ENCODE measurements around the gene CD74.
"Not testable (repeated sequence)": the region's sequence is repeated elsewhere in the genome, so short reads cannot be mapped to it uniquely, and the experiment has no call there.

The CD74 gene

GRCh38 chr5:150431048-150431447, 18.3 kb upstream of the CD74 start:
- no peak overlapping the region for H3K27ac ChIP-seq
- no peaks in the 10 kb centered on the region for H3K36me3 ChIP-seq (replicated peaks)
- TF ChIP-seq CTCF (IDR thresholded peaks at IDR 0.05; ENCODE audit: low read depth, low read length, missing control alignments), result no peak
- no peak for DNase-seq
- H3K27me3 ChIP-seq (replicated peaks), result no peaks in the 10 kb centered on the region
- in situ Hi-C loops (cut with HindIII; ENCODE audit: low pct_ligation_motif_present, low sequenced_read_pairs), result no loop called here
- no peak overlapping the region for H3K4me3 ChIP-seq (ENCODE audit: low read depth, low read length)

- no peak for DNase-seq
- H3K27ac ChIP-seq, result no peak overlapping the region
These were observed 16.7 kb upstream of the CD74 start for GRCh38 chr5:150429410-150429873.

GRCh38 chr5:150428978-150429377, 16.3 kb upstream of the CD74 start:
- in situ Hi-C loops (cut with HindIII; ENCODE audit: low pct_ligation_motif_present, low sequenced_read_pairs), result no loop called here
- no peaks in the 10 kb centered on the region for H3K27me3 ChIP-seq (replicated peaks)
- no peak overlapping the region for H3K4me3 ChIP-seq (ENCODE audit: low read depth, low read length)
- TF ChIP-seq CTCF (IDR thresholded peaks at IDR 0.05; ENCODE audit: low read depth, low read length, missing control alignments), result no peak
- H3K36me3 ChIP-seq (replicated peaks), result no peaks in the 10 kb centered on the region
- H3K27ac ChIP-seq, result no peak overlapping the region
- no peak for DNase-seq

More at GRCh38 chr5:150429410-150429873, 16.7 kb upstream of the CD74 start:
- H3K27me3 ChIP-seq (replicated peaks), result no peaks in the 10 kb centered on the region
- no peaks in the 10 kb centered on the region for H3K36me3 ChIP-seq (replicated peaks)
- in situ Hi-C loops (cut with HindIII; ENCODE audit: low pct_ligation_motif_present, low sequenced_read_pairs), result no loop called here
- no peak overlapping the region for H3K4me3 ChIP-seq (ENCODE audit: low read depth, low read length)
- TF ChIP-seq CTCF (IDR thresholded peaks at IDR 0.05; ENCODE audit: low read depth, low read length, missing control alignments), result no peak

GRCh38 chr5:150428106-150428876, 15.6 kb upstream of the CD74 start:
- no peak for TF ChIP-seq CTCF (IDR thresholded peaks at IDR 0.05; ENCODE audit: low read depth, low read length, missing control alignments)
- DNase-seq, result peak; percentile 19
- no peak overlapping the region for H3K4me3 ChIP-seq (ENCODE audit: low read depth, low read length)
- H3K36me3 ChIP-seq (replicated peaks), result no peaks in the 10 kb centered on the region
- in situ Hi-C loops (cut with HindIII; ENCODE audit: low pct_ligation_motif_present, low sequenced_read_pairs), result no loop called here
- H3K27ac ChIP-seq, result no peak overlapping the region
- H3K27me3 ChIP-seq (replicated peaks), result no peaks in the 10 kb centered on the region

GRCh38 chr5:150426165-150426564, 13.5 kb upstream of the CD74 start:
- H3K4me3 ChIP-seq (ENCODE audit: low read depth, low read length); H3K27ac ChIP-seq; H3K36me3 ChIP-seq (replicated peaks); in situ Hi-C loops (cut with HindIII; ENCODE audit: low pct_ligation_motif_present, low sequenced_read_pairs); DNase-seq; H3K27me3 ChIP-seq (replicated peaks): not testable (repeated sequence)

- in situ Hi-C loops (cut with HindIII; ENCODE audit: low pct_ligation_motif_present, low sequenced_read_pairs), result no loop called here
These were observed 10.0 kb upstream of the CD74 start for GRCh38 chr5:150422758-150423157.

More at GRCh38 chr5:150422758-150423157, 10.0 kb upstream of the CD74 start:
- TF ChIP-seq CTCF (IDR thresholded peaks at IDR 0.05; ENCODE audit: low read depth, low read length, missing control alignments), result no peak
- Histone ChIP-seq H3K27me3 (replicated peaks) (no peaks in the 10 kb centered on the region), H3K27ac (no peak overlapping the region), H3K36me3 (replicated peaks) (no peaks in the 10 kb centered on the region), H3K4me3 (ENCODE audit: low read depth, low read length) (no peak overlapping the region)
- no peak for DNase-seq

Measured in brain microvascular endothelial cell (primary cell).